PC-3 (cell line): ENCODE measurements around the gene USH1G. TPM values are rescaled to one million over a fixed set of nuclear protein-coding genes. Genes with fewer than 3 reads are reported as not detected.
A peak's percentile ranks its signal among the peaks of the same experiment; 100 is the strongest.

Experiments
- ATAC-seq: fragments of 200-7000 bp; cut with Tn5 transposase; 2 replicates; pipeline ENCODE4 v1.9.1; 2020; ENCODE audit warnings: mild to moderate bottlenecking, moderate library complexity
- BruUV-seq: library from RNA; stranded (reverse); fragments of 400-500 nt; replicated peaks from 2 replicates; lab custom pipeline; 2021; lab: Mats Ljungman, UMichigan
- CTCF ChIA-PET: fragments of 300-600 bp; sonication (Branson Sonifier 250); formaldehyde crosslinking; loops from one replicate; lab custom pipeline; 2022; ENCODE audit warnings: antibody characterized with exemption; lab: Charles Lee
- POLR2A ChIA-PET: fragments of 300-600 bp; sonication (Branson Sonifier 250); formaldehyde crosslinking; loops from one replicate; lab custom pipeline; 2022; ENCODE audit warnings: antibody characterized with exemption; ENCODE audit not compliant: unreplicated experiment; lab: Charles Lee
- DNase-seq: peaks from one replicate; pipeline ENCODE4 v3.0.0-alpha.2; 2015
- H2AFZ ChIP-seq: fragments of 300-600 bp; sonication (generic); 2 replicates; pipeline ENCODE4 v1.6.0; 2016; ENCODE audit warnings: antibody characterized with exemption, low read length
- H3F3A ChIP-seq: fragments of 300-600 bp; sonication (generic); one replicate; pipeline ENCODE4 v1.6.0; 2017; ENCODE audit warnings: antibody characterized with exemption, low read length, control low read depth, mild to moderate bottlenecking; ENCODE audit not compliant: unreplicated experiment
- H3K27ac ChIP-seq: fragments of 300-600 bp; sonication (generic); 2 replicates; pipeline ENCODE4 v1.5.1; 2016; ENCODE audit warnings: mild to moderate bottlenecking, low read length
- H3K27me3 ChIP-seq: fragments of 300-600 bp; sonication (generic); 2 replicates; pipeline ENCODE4 v1.6.1; 2016; ENCODE audit warnings: low read length, mixed read lengths
- H3K36me3 ChIP-seq: fragments of 300-600 bp; sonication (generic); 2 replicates; pipeline ENCODE4 v1.6.1; 2016; ENCODE audit warnings: low read depth, mixed run types, low read length, mixed read lengths
- H3K4me1 ChIP-seq: fragments of 300-600 bp; sonication (generic); 2 replicates; pipeline ENCODE4 v1.5.1; 2016; ENCODE audit warnings: low read length; ENCODE audit not compliant: insufficient read depth
- H3K4me2 ChIP-seq: fragments of 300-600 bp; sonication (generic); 2 replicates; pipeline ENCODE4 v1.6.0; 2016; ENCODE audit warnings: low read length
- H3K4me3 ChIP-seq: fragments of 300-600 bp; sonication (generic); 2 replicates; pipeline ENCODE4 v1.5.1; 2016; ENCODE audit warnings: mild to moderate bottlenecking, low read length, mixed read lengths
- H3K79me2 ChIP-seq: fragments of 300-600 bp; sonication (generic); 2 replicates; pipeline ENCODE4 v1.6.1; 2017; ENCODE audit warnings: low read length, mixed read lengths
- H3K9ac ChIP-seq: fragments of 300-600 bp; sonication (generic); 2 replicates; pipeline ENCODE4 v1.6.0; 2016; ENCODE audit warnings: mild to moderate bottlenecking, low read length
- H3K9me2 ChIP-seq: fragments of 300-600 bp; sonication (generic); replicated peaks from 2 replicates; pipeline ENCODE4 v1.6.1; 2016; ENCODE audit warnings: mixed run types, low read length, mixed read lengths
- H3K9me3 ChIP-seq: fragments of 300-600 bp; sonication (generic); 2 replicates; pipeline ENCODE4 v1.6.1; 2016; ENCODE audit warnings: low read length, mixed read lengths
- H4K20me1 ChIP-seq: fragments of 300-600 bp; sonication (generic); 2 replicates; pipeline ENCODE4 v1.6.1; 2016; ENCODE audit warnings: low read length, mixed read lengths
- CTCF ChIP-seq: fragments of 300-600 bp; sonication (generic); conservative IDR thresholded peaks from 2 replicates; pipeline ENCODE4 v1.5.1; 2017; ENCODE audit warnings: antibody characterized with exemption, low read depth, mild to moderate bottlenecking, low read length
- EZH2 ChIP-seq: fragments of 300-600 bp; sonication (generic); IDR thresholded peaks from one replicate; pipeline ENCODE4 v1.6.1; 2017; ENCODE audit warnings: antibody characterized with exemption, mild to moderate bottlenecking, low read length; ENCODE audit not compliant: unreplicated experiment
- EZH2phosphoT487 ChIP-seq: fragments of 300-600 bp; sonication (generic); IDR thresholded peaks from 2 replicates; pipeline ENCODE4 v1.6.1; 2018; ENCODE audit warnings: mild to moderate bottlenecking, antibody characterized with exemption, low read length, borderline replicate concordance
- intact Hi-C: fragments of 100-400 bp; cut with micrococcal nuclease; formaldehyde crosslinking; loops from 2 replicates; pipeline ENCODE4 v1.9.0; 2023
- total RNA-seq: library from RNA; depleted of rRNA; stranded (reverse); fragments of >200 nt; gene quantifications from 2 replicates; pipeline ENCODE4 v1.2.3, GENCODE V29; 2014

Gene USH1G
- total RNA-seq, 1 experiment from 2014 or later = 0.04 TPM

- no TSS peak for BruUV-seq
- H3K9me2 ChIP-seq = no peaks in the 10 kb centered on the region
- DNase-seq = no peak
- ChIA-PET CTCF (no interaction called here), POLR2A (no interaction called here)
- no peak within 1 kb of the TSS for H2AFZ ChIP-seq
- peaks cover 53% of the 10 kb centered on the region for H3K27me3 ChIP-seq
- ATAC-seq = no peak
- no peaks in the 10 kb centered on the region for H3K36me3 ChIP-seq
- no peak within 1 kb of the TSS for H3K4me3 ChIP-seq
- no peak within 1 kb of the TSS for H3K9ac ChIP-seq
- no peaks in the 10 kb centered on the region for H3K4me1 ChIP-seq
- no peaks in the 10 kb centered on the region for H3K79me2 ChIP-seq
- TF ChIP-seq EZH2 (no peak), CTCF (no peak), EZH2phosphoT487 (no peak)
- no peaks in the 10 kb centered on the region for H3K9me3 ChIP-seq
- intact Hi-C loops = no loop called here
- no peaks in the 10 kb centered on the region for H4K20me1 ChIP-seq
- no peak within 1 kb of the TSS for H3K4me2 ChIP-seq
- no peaks in the 10 kb centered on the region for H3F3A ChIP-seq
- H3K27ac ChIP-seq = no peak within 1 kb of the TSS
These were observed 29.8 kb downstream of the USH1G start, which contains the start of gene FADS6 for GRCh38 chr17:74892974-74893911. Gene FADS6 (minus strand): TSS chr17:74893633. CDS start chr17:74893595, 38 bp downstream.

GRCh38 chr17:74892013-74892841 is 30.8 kb downstream of the USH1G start:
- BruUV-seq = no TSS peak
- peaks cover 53% of the 10 kb centered on the region for H3K27me3 ChIP-seq
- H3K4me3 ChIP-seq = no peak overlapping the region
- H3K9me2 ChIP-seq = no peaks in the 10 kb centered on the region
- H2AFZ ChIP-seq = no peak overlapping the region
- intact Hi-C loops = no loop called here
- peak; percentile 29; the same call in 1 of the 2 replicates for TF ChIP-seq CTCF
- TF ChIP-seq EZH2 = no peak
- peak; percentile 23 for ATAC-seq
- ChIA-PET POLR2A (no interaction called here), CTCF (no interaction called here)
- H3K27ac ChIP-seq = no peak overlapping the region
- no peak for DNase-seq
- no peaks in the 10 kb centered on the region for H3F3A ChIP-seq
- no peaks in the 10 kb centered on the region for H3K9me3 ChIP-seq
- H4K20me1 ChIP-seq = no peaks in the 10 kb centered on the region
- H3K36me3 ChIP-seq = no peaks in the 10 kb centered on the region
- no peak overlapping the region for H3K9ac ChIP-seq
- no peaks in the 10 kb centered on the region for H3K4me1 ChIP-seq
- no peak overlapping the region for H3K4me2 ChIP-seq
- H3K79me2 ChIP-seq = no peaks in the 10 kb centered on the region
